ENCODE results near the gene BANF2. TPM values are rescaled to one million over a fixed set of nuclear protein-coding genes. Genes with fewer than 3 reads are reported as not detected.

BANF2 gene
- total RNA-seq, 1 experiment from 2014 or later: not detected

GRCh38 chr20:17682103-17682888 is 17.5 kb upstream of the BANF2 start, which contains the start of gene RRBP1:
Gene RRBP1 (minus strand): TSS chr20:17682242. CDS start chr20:17660507, 21,735 bp downstream.
- Histone ChIP-seq H2AK5ac (ENCODE audit: insufficient read length, low read length) (no peak within 1 kb of the TSS), H4K91ac (ENCODE audit: insufficient read length, low read depth, low read length) (no peak within 1 kb of the TSS), H3K18ac (ENCODE audit: insufficient read length, low read depth, low read length) (no peak within 1 kb of the TSS), H2AFZ (ENCODE audit: low read length) (no peak within 1 kb of the TSS), H4K8ac (replicated peaks; ENCODE audit: insufficient read length, low read depth, low read length) (no peak within 1 kb of the TSS), H2BK5ac (ENCODE audit: insufficient read length, low read length) (no peak within 1 kb of the TSS), H3K14ac (ENCODE audit: insufficient read depth, low read length) (peak within 1 kb of the TSS; percentile 10), H3K27me3 (ENCODE audit: insufficient read depth, low read length) (no peaks in the 10 kb centered on the region), H3K4me2 (ENCODE audit: insufficient read depth, insufficient read length, low read length) (peak within 1 kb of the TSS; percentile 49), H3K27ac (ENCODE audit: insufficient read length, low read depth, low read length) (no peak within 1 kb of the TSS), H3K79me2 (ENCODE audit: insufficient read depth, low read length) (peaks cover 12% of the 10 kb centered on the region), H3T11ph (ENCODE audit: low read length) (no peak within 1 kb of the TSS), H3K9me3 (ENCODE audit: control insufficient read depth, low read depth, low read length) (no peaks in the 10 kb centered on the region), H4K5ac (ENCODE audit: insufficient read length, low read depth, low read length) (no peak within 1 kb of the TSS), H3K23me2 (ENCODE audit: insufficient read length, low read depth, low read length, poor library complexity, severe bottlenecking) (peaks cover 9% of the 10 kb centered on the region), H3K9ac (ENCODE audit: extremely low read depth, insufficient read length, low read length) (peak within 1 kb of the TSS; percentile 20), H3K56ac (ENCODE audit: insufficient read length, low read depth, low read length) (no peak within 1 kb of the TSS), H3K23ac (ENCODE audit: insufficient read length, low read depth, low read length) (no peak within 1 kb of the TSS), H2BK15ac (ENCODE audit: low read depth, low read length) (no peak within 1 kb of the TSS), H3K4ac (ENCODE audit: low read depth, low read length) (no peak within 1 kb of the TSS), H2BK20ac (ENCODE audit: low read depth, low read length, poor library complexity, severe bottlenecking) (no peak within 1 kb of the TSS), H3K4me1 (ENCODE audit: insufficient read depth, low read length) (peaks cover 6% of the 10 kb centered on the region; the same call in 1 of the 2 replicates), H3K79me1 (ENCODE audit: insufficient read depth, low read depth, low read length, poor library complexity, severe bottlenecking) (peaks cover 3% of the 10 kb centered on the region), H2BK12ac (ENCODE audit: insufficient read length, low read depth, low read length) (no peak within 1 kb of the TSS), H2BK120ac (ENCODE audit: low read depth, low read length, poor library complexity, severe bottlenecking) (no peak within 1 kb of the TSS), H4K20me1 (ENCODE audit: control insufficient read depth, insufficient read depth, insufficient read length) (no peaks in the 10 kb centered on the region)
- WGBS (ENCODE audit: extremely low coverage, insufficient read length, low lambda C conversion rate): no CpG with 5 or more reads among the region's 79 CpGs
- Mint-ChIP-seq H3K36me3 (ENCODE audit: insufficient read depth in 1 of 3, low read depth in 3 of 3) (peaks cover 12 to 24% (median 21%) of the 10 kb centered on the region in 3 experiments), H3K4me3 (peak within 1 kb of the TSS; percentile 79 to 81), H3K27ac (peak within 1 kb of the TSS in 1 of 3 experiments; percentile 45; a peak in 3 of 7 replicates), H3K4me1 (peaks cover 28 to 38% of the 10 kb centered on the region in 2 experiments), H3K27me3 (ENCODE audit: low read depth) (peaks cover 29% of the 10 kb centered on the region), H3K9me3 (peaks cover 4 to 10% of the 10 kb centered on the region in 2 experiments; a peak in 3 of 5 replicates)
- TF ChIP-seq, protein P1, sequence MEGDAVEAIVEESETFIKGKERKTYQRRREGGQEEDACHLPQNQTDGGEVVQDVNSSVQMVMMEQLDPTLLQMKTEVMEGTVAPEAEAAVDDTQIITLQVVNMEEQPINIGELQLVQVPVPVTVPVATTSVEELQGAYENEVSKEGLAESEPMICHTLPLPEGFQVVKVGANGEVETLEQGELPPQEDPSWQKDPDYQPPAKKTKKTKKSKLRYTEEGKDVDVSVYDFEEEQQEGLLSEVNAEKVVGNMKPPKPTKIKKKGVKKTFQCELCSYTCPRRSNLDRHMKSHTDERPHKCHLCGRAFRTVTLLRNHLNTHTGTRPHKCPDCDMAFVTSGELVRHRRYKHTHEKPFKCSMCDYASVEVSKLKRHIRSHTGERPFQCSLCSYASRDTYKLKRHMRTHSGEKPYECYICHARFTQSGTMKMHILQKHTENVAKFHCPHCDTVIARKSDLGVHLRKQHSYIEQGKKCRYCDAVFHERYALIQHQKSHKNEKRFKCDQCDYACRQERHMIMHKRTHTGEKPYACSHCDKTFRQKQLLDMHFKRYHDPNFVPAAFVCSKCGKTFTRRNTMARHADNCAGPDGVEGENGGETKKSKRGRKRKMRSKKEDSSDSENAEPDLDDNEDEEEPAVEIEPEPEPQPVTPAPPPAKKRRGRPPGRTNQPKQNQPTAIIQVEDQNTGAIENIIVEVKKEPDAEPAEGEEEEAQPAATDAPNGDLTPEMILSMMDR (conservative IDR thresholded peaks at IDR 0.05): peak; percentile 92
- DNase-seq: peak; percentile 98
